Measurements from ENCODE around the gene ABHD2. TPM values are rescaled to one million over a fixed set of nuclear protein-coding genes. Genes with fewer than 3 reads are reported as not detected.

The ABHD2 gene
- total RNA-seq, 2 experiments from 2014 or later, result 36.0 to 39.2 TPM

Other genes starting within 250 kb of the ABHD2 start
- gene HAPLN3, start 192.9 kb upstream of the ABHD2 start, total RNA-seq, result 10 to 100 TPM; 79.0 to 80.2 TPM
- gene MFGE8, start 175.1 kb upstream of the ABHD2 start, total RNA-seq, result 10 to 100 TPM; 87.9 to 93.0 TPM
- gene RLBP1, start 133.1 kb downstream of the ABHD2 start, total RNA-seq, result not detected
- 1 to 10 TPM; 6.1 to 7.1 TPM for gene FANCI, start 155.5 kb downstream of the ABHD2 start, total RNA-seq
- 100 to 1,000 TPM; 139 to 140 TPM for gene POLG, start 246.4 kb downstream of the ABHD2 start, total RNA-seq

Measured in CD4-positive, alpha-beta T cell (primary cell).